Measurements from ENCODE around the gene GPR107. TPM values are rescaled to one million over a fixed set of nuclear protein-coding genes. Genes with fewer than 3 reads are reported as not detected.

Gene GPR107
- polyA plus RNA-seq, 3 donors from 2014 or later = 3.4 to 9.5 (median 5.9) TPM

DNA sequence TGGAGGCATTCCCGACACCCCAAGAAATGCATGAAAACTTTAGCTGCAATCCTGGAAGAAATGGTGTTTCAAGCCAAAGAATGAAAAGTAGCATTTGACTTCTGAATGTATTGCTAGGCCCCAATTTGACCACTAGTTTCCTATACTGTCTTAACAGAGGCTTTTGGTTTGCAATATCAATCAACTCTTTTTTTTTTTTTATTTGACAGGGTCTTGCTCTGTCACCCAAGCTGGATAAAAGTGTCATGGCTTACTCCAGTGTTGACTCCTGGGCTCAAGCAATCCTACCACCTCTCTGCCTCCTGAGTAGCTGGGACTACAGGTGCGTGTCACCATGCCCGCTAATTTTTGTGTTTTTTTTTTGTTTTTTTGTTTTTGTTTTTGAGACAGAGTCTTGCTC is 3.2 kb upstream of the GPR107 start:
- Mint-ChIP-seq H3K4me3 (peak overlapping the region in 1 of 5 donors; percentile 15), H3K27ac (peak overlapping the region in 4 of 6 donors; percentile 17 to 59 (median 42)), H3K36me3 (no peaks in the 10 kb centered on the region), H3K27me3 (ENCODE audit: low read depth in 3 of 3) (peaks cover 0 to 5% (median 5%) of the 10 kb centered on the region in 3 donors), H3K9me3 (no peaks in the 10 kb centered on the region), H3K4me1 (peaks cover 31 to 41% of the 10 kb centered on the region in 2 donors)
- no peak for DNase-seq

DNA sequence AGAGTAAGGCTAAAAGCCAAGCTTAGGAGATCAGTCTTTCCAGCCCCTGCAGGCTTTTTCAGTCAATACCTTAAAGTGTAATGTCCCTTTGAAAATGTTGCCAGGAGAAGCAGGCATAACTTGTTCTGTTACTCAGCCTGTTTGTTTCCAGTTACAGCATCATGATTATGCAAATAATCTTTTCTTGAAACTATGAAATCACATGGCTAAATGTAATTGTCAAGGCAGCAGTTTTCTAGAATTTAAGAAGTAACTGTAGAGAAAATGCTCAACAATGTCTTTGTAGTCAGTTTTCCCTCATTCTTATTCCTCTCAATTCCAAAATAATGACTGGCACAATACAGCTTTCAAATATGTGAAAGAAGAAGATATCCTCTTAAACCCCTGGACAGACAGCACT is 1.9 kb upstream of the GPR107 start:
- DNase-seq = no peak
- Mint-ChIP-seq H3K36me3 (no peaks in the 10 kb centered on the region), H3K4me1 (peaks cover 22 to 28% of the 10 kb centered on the region in 2 donors), H3K27me3 (ENCODE audit: low read depth in 3 of 3) (peaks cover 0 to 5% (median 5%) of the 10 kb centered on the region in 3 donors), H3K4me3 (peak overlapping the region; percentile 33 to 92 (median 65)), H3K9me3 (no peaks in the 10 kb centered on the region), H3K27ac (peak overlapping the region in 4 of 6 donors; percentile 29 to 76 (median 64))

DNA sequence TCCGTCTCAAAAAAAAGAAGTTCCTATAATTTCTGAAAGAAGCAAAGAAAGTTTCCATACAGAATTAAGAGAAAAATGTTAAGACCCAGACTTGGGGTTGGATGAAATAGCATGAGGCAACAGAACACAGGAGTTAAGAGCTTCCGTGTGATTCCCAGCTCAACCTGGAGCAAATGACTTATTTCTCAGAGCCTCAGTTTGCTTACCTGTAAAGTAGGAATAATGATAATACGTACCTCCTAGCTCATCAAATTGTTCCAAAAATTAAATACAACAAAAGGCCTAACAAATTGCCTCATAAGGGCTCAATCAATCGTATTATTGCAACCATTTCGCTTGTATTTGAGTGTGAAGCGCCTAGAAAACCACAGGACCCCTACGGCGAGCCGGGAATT is 600 bp upstream of the GPR107 start:
- Mint-ChIP-seq H3K36me3 (peaks cover 0 to 2% (median 0%) of the 10 kb centered on the region in 3 donors), H3K27ac (peak overlapping the region; percentile 87 to 93 (median 90)), H3K4me3 (peak overlapping the region; percentile 91 to 93 (median 92)), H3K9me3 (no peaks in the 10 kb centered on the region), H3K27me3 (ENCODE audit: low read depth in 3 of 3) (peaks cover 0 to 5% (median 2%) of the 10 kb centered on the region in 3 donors), H3K4me1 (peaks cover 24 to 27% of the 10 kb centered on the region in 2 donors)
- no peak for DNase-seq

DNA sequence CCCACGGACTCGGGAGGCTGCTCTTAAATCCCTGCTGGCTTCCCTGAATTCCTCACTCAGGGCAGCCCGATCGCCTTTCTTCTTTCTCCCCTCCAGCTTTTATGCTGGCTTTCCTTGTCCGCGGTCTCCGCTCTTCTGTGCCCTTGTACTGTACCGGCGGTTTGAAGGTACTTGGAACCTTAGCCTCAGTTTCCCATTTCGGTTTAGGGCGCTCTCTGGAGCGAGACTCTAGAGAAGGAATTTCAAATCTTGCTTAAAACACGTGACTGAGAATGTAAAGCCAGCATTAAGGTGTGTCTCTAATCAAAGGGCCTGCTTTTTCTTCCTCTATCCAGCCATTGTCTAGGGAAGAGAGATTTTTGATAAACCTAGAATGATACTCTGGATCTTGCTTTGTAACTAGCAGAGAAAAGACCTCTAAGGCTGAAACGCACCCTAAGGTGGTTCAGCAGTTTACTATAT is 650 bp downstream of the GPR107 start:
- Mint-ChIP-seq H3K4me1 (peaks cover 26 to 27% of the 10 kb centered on the region in 2 donors), H3K27ac (peak overlapping the region; percentile 89 to 94 (median 92)), H3K4me3 (peak overlapping the region; percentile 91 to 93 (median 92)), H3K36me3 (peaks cover 0 to 4% (median 0%) of the 10 kb centered on the region in 3 donors), H3K9me3 (no peaks in the 10 kb centered on the region), H3K27me3 (ENCODE audit: low read depth in 3 of 3) (peaks cover 0 to 5% (median 2%) of the 10 kb centered on the region in 3 donors)
- DNase-seq = no peak

DNA sequence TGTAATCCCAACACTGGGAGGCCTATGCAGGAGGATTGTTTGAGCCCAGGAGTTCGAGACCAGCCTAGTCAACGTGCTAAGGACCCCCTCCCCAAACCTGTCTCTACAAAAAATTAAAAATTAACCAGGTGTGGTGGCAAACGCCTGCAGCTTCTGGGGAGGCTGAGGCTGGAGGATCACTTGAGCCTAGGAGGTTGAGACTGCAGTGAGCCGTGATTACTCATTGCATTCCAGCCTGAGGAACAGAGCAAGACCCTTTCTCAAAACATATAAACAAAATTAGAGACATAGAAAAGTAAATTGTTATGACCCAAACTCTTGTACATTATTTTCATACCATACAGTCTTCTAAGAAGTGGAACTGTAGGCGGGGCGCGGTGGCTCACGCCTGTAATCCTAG is 1.1 kb downstream of the GPR107 start:
- H3K4me1 Mint-ChIP-seq = peaks cover 26 to 27% of the 10 kb centered on the region in 2 donors
- peak overlapping the region; percentile 91 to 93 (median 92) for H3K4me3 Mint-ChIP-seq
- peaks cover 0 to 5% (median 2%) of the 10 kb centered on the region in 3 donors for H3K27me3 Mint-ChIP-seq (ENCODE audit: low read depth in 3 of 3)
- peak overlapping the region; percentile 89 to 94 (median 92) for H3K27ac Mint-ChIP-seq
- H3K9me3 Mint-ChIP-seq = no peaks in the 10 kb centered on the region
- H3K36me3 Mint-ChIP-seq = peaks cover 0 to 4% (median 0%) of the 10 kb centered on the region in 3 donors
- no peak for DNase-seq

DNA sequence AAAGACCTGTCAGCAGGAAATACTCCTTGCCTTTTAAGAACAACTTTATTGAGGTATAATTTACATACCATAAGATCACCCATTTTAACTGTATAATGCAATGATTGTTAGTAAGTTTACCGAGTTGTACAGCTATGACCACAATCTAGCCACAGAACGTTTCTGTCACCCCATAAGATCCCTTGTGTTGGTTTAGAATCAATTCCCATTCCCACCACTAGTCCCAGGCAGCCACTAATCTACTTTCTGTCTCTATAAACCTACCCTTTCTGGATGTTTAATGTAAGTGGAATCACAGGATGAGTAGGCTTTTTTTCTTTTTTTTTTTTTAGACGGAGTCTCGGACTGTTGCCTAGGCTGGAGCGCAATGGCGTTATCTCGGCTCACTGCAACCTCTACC is 4.4 kb downstream of the GPR107 start:
- peaks cover 29 to 31% of the 10 kb centered on the region in 2 donors for H3K4me1 Mint-ChIP-seq
- DNase-seq = no peak
- H3K27me3 Mint-ChIP-seq (ENCODE audit: low read depth in 3 of 3) = peaks cover 0 to 4% (median 2%) of the 10 kb centered on the region in 3 donors
- H3K4me3 Mint-ChIP-seq = peak overlapping the region in 1 of 5 donors; percentile 33
- no peaks in the 10 kb centered on the region for H3K9me3 Mint-ChIP-seq
- H3K36me3 Mint-ChIP-seq = peaks cover 0 to 4% (median 0%) of the 10 kb centered on the region in 3 donors
- peak overlapping the region in 1 of 6 donors; percentile 69 for H3K27ac Mint-ChIP-seq

DNA sequence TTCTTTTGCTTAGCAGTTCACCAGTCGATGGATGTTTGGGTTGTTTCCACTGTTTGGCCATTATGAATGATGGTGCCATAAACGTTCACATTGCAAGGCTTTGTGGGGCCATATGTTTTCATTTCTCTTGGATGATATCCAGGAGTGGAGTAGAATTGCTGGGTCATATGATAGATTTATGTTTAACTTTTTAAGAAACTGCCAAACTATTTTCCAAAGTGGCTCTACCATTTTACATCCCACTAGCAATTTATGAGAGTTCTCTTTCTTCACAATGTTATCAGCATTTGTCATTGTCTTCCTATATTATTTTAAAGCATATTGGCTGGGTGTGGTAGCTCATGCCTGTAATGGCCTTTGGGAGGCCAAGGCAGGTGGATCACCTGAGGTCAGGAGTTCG is 5.2 kb downstream of the GPR107 start:
- no peak for DNase-seq
- Mint-ChIP-seq H3K27ac (peak overlapping the region in 2 of 6 donors; percentile 24 to 39), H3K4me1 (peaks cover 25 to 28% of the 10 kb centered on the region in 2 donors), H3K36me3 (peaks cover 0 to 4% (median 0%) of the 10 kb centered on the region in 3 donors), H3K27me3 (ENCODE audit: low read depth in 3 of 3) (peaks cover 0 to 4% (median 2%) of the 10 kb centered on the region in 3 donors), H3K9me3 (no peaks in the 10 kb centered on the region), H3K4me3 (no peak overlapping the region)

DNA sequence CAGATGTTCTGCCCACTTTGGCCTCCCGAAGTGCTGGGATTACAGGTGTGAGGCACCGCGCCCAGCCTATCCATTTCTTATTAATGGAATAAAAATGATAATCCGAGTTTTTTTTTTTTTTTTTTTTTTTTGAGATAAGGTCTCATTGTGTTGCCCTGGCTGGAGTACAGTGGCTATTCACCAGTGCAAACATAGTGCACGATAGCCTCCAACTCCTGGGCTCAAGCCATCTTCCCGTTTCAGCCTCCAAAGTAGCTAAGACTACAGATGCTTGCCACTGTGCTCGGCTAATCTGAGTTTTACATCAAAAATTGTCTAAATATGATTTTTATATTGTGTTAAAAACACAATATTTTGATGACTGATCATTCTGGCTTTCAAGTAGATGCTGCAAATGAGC is 6.6 kb downstream of the GPR107 start:
- Mint-ChIP-seq H3K9me3 (no peaks in the 10 kb centered on the region), H3K4me1 (peaks cover 19 to 22% of the 10 kb centered on the region in 2 donors), H3K27me3 (ENCODE audit: low read depth in 3 of 3) (peaks cover 0 to 2% (median 0%) of the 10 kb centered on the region in 3 donors), H3K4me3 (no peak overlapping the region), H3K27ac (no peak overlapping the region), H3K36me3 (peaks cover 0 to 4% (median 0%) of the 10 kb centered on the region in 3 donors)
- DNase-seq = no peak

DNA sequence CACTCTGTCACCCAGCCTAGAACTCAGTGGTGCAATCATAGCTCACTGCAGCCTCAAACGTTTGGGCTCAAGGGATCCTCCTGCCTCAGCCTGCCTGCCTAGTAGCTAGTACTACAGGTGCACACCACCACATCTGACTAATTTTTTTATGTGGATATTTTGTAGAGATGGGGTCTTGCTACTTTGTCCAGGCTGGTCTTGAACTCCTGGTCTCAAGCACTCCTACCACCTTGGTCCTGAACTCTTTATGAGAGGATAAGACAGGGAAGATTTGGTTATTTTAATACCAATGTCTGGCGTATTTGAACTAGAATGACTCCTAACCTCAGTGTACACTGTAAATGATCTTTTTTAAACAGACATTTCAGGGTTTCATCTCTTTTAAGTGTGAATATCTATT is 9.0 kb downstream of the GPR107 start:
- Mint-ChIP-seq H3K36me3 (peaks cover 0 to 4% (median 0%) of the 10 kb centered on the region in 3 donors), H3K4me3 (no peak overlapping the region), H3K4me1 (peaks cover 15 to 31% of the 10 kb centered on the region in 2 donors), H3K9me3 (no peaks in the 10 kb centered on the region), H3K27ac (peak overlapping the region in 3 of 6 donors; percentile 4 to 65 (median 21)), H3K27me3 (ENCODE audit: low read depth in 3 of 3) (peaks cover 0 to 2% (median 0%) of the 10 kb centered on the region in 3 donors)
- DNase-seq = no peak

DNA sequence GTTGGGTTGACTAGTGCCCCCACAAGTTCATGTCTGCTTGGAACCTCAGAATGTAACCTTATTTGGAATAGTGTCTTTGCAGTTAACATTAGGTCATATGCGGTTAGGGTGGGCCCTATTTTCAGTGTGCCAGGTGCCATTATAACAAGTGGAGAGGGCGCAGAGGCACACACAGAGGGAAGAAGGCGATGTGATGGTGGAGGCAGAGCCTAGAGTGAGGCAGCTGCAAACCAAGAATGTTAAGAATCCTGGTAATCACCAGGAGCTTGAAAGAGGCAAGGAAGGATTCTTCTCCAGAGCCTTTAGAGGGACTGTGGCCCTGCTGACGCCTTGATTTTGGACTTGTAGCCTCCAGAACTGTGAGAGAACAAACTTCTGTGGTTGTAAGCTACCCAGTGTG is 10.9 kb downstream of the GPR107 start:
- H3K27ac Mint-ChIP-seq = peak overlapping the region in 1 of 6 donors; percentile 25

DNA sequence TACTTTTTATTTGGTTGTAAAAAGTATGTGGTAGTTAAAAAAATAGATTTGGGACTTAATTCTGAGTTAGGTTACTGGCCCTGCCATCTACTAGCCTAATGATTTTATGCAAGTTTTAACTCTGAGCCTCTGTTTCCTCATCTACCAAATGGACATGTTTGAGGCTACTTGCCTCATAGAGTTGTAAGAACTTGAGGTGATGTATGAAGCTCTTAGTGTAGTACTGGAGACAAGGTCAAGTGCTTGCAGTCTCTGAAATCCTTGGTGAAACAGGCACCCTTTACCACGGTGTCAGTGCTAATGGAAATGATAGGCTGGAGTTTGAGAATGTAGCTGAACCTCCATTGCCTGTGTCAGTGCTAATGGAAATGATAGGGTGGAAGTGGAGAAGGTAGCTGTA is 15.3 kb downstream of the GPR107 start:
- no peak overlapping the region for H3K4me3 Mint-ChIP-seq
- no peak for DNase-seq
- peaks cover 8 to 41% of the 10 kb centered on the region in 2 donors for H3K4me1 Mint-ChIP-seq
- no peaks in the 10 kb centered on the region for H3K36me3 Mint-ChIP-seq
- peak overlapping the region; percentile 13 to 60 (median 41) for H3K27ac Mint-ChIP-seq
- no peaks in the 10 kb centered on the region for H3K27me3 Mint-ChIP-seq (ENCODE audit: low read depth in 3 of 3)
- no peaks in the 10 kb centered on the region for H3K9me3 Mint-ChIP-seq

More for the DNA sequence above, 10.9 kb downstream of the GPR107 start:
- no peak overlapping the region for H3K4me3 Mint-ChIP-seq
- H3K9me3 Mint-ChIP-seq = no peaks in the 10 kb centered on the region
- H3K4me1 Mint-ChIP-seq = peaks cover 19 to 45% of the 10 kb centered on the region in 2 donors
- peaks cover 0 to 2% (median 0%) of the 10 kb centered on the region in 3 donors for H3K27me3 Mint-ChIP-seq (ENCODE audit: low read depth in 3 of 3)
- DNase-seq = no peak
- H3K36me3 Mint-ChIP-seq = no peaks in the 10 kb centered on the region

DNA sequence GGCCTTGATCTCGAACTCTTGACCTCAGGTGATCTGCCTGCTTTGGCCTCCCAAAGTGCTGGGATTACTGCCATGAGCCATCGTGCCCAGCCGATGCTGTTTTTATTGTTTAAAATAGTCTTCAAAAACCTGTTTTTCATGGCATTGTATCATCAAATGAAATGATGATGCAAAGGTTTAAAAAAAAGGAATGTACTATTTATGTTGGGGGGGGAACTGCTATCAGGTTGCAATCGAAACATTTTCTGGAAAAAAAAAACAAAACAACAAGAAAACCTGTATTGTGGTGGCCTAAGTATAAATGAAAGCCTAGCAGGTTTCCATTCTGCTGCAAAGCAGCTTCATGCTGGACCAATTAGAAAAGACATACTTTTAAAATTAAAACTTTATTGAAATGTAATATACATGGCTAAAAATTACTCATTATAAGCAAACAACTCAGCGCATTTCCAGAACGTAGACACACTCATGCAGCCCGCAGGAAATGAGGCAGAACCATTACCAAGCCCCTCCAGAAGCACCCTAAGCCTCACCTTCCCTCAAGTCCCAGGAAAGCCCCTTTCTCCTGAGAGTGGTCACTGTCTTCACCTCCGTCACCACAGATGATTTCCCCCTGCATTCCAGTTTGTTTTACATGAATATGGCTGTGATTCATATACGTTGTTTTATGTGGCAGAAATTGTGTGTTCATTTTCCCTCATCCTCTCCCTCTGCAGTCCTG is 19.0 kb downstream of the GPR107 start:
- Mint-ChIP-seq H3K27me3 (ENCODE audit: low read depth in 3 of 3) (no peaks in the 10 kb centered on the region), H3K36me3 (peaks cover 5 to 8% (median 8%) of the 10 kb centered on the region in 3 donors), H3K4me3 (no peak overlapping the region), H3K27ac (peak overlapping the region in 3 of 6 donors; percentile 15 to 70 (median 67)), H3K4me1 (peaks cover 12 to 38% of the 10 kb centered on the region in 2 donors), H3K9me3 (no peaks in the 10 kb centered on the region)
- no peak for DNase-seq

DNA sequence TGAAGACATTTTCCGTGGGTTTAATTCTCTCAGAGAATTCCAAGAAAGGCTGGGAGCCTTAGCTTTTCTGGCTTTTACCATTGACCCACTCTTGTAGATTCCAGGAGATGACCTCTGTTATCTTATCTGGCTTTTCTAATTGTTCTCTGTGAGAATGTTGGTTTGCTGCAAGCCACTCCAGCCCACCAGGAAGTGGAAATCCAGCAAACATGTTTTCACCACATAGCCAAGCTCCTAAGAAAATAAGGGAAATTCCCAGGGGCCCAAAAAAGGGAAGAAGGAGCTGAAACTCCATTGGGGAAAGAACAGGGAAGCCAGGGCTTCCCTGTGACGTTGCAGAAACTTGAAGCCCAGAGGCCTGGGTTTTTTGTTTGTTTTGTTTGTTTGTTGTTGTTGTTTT is 19.7 kb downstream of the GPR107 start:
- Mint-ChIP-seq H3K27ac (no peak overlapping the region), H3K27me3 (ENCODE audit: low read depth in 3 of 3) (no peaks in the 10 kb centered on the region), H3K36me3 (peaks cover 9 to 13% (median 12%) of the 10 kb centered on the region in 3 donors), H3K4me1 (peaks cover 11 to 36% of the 10 kb centered on the region in 2 donors), H3K9me3 (no peaks in the 10 kb centered on the region), H3K4me3 (no peak overlapping the region)
- no peak for DNase-seq

DNA sequence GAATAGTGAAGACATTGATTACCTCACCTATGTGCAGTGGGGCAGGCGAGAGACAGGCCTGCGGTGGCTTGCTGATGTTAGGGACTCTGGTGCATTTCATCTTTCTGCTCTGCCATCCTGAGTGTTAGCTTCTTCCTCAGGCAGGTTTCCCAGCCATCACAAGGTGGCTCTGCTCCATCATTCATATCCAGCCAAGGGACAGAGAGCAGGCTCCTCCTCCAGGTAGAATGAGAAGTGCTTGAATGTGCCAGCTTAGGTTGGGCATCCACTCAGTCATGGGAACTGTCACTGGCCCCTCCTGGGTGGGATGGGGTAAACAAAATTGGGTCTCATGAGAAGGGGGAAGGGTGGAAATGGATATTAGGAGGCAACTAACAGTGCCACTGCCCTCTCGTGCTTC is 24.8 kb downstream of the GPR107 start:
- Mint-ChIP-seq H3K36me3 (peaks cover 24 to 37% (median 31%) of the 10 kb centered on the region in 3 donors), H3K9me3 (no peaks in the 10 kb centered on the region)

More for the DNA sequence above, 24.8 kb downstream of the GPR107 start:
- peaks cover 4 to 13% of the 10 kb centered on the region in 2 donors for H3K4me1 Mint-ChIP-seq
- no peak overlapping the region for H3K4me3 Mint-ChIP-seq
- H3K27me3 Mint-ChIP-seq (ENCODE audit: low read depth in 3 of 3) = peaks cover 0 to 2% (median 0%) of the 10 kb centered on the region in 3 donors
- peak overlapping the region in 2 of 6 donors; percentile 40 to 41 for H3K27ac Mint-ChIP-seq
- no peak for DNase-seq

All from immature natural killer cell (primary cell).